Body of pancreas (tissue), 4 donors: ENCODE results near the gene PYGM.

ENCODE experiments used
- POLR2A ChIP-seq, 3 donors: fragments of 450-650 bp; IDR thresholded peaks; one replicate each; pipeline ENCODE4 v1.6.1; 2016; ENCODE audit warnings: antibody characterized with exemption in 3 of 3, mild to moderate bottlenecking in 2 of 3
- TF ChIP-seq, protein P1 (sequence below), 7 experiments: fragments of 450-650 bp in 4 of 7; fragments of 200-600 bp in 3 of 7; sonication (generic) in 3 of 7; IDR thresholded peaks; one replicate each; pipeline ENCODE4 v1.5.1; 2016 to 2019; ENCODE audit warnings: antibody characterized with exemption in 7 of 7

GRCh38 chr11:64793271-64794160, 33.7 kb upstream of the PYGM start:
- TF ChIP-seq, protein P1, sequence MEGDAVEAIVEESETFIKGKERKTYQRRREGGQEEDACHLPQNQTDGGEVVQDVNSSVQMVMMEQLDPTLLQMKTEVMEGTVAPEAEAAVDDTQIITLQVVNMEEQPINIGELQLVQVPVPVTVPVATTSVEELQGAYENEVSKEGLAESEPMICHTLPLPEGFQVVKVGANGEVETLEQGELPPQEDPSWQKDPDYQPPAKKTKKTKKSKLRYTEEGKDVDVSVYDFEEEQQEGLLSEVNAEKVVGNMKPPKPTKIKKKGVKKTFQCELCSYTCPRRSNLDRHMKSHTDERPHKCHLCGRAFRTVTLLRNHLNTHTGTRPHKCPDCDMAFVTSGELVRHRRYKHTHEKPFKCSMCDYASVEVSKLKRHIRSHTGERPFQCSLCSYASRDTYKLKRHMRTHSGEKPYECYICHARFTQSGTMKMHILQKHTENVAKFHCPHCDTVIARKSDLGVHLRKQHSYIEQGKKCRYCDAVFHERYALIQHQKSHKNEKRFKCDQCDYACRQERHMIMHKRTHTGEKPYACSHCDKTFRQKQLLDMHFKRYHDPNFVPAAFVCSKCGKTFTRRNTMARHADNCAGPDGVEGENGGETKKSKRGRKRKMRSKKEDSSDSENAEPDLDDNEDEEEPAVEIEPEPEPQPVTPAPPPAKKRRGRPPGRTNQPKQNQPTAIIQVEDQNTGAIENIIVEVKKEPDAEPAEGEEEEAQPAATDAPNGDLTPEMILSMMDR (IDR thresholded peaks at IDR 0.05) = no peak
- TF ChIP-seq POLR2A (IDR thresholded peaks at IDR 0.05) = no peak
